Suprapubic skin (tissue), 4 donors: ENCODE measurements around the gene ZNF835. TPM values are rescaled to one million over a fixed set of nuclear protein-coding genes. Genes with fewer than 3 reads are reported as not detected.

Source experiments
- DNase-seq, 2 donors: peaks; one replicate each; pipeline ENCODE4 v3.0.0-alpha.2; 2019; ENCODE audit warnings: low spot score in 2 of 2
- H3K27ac ChIP-seq: fragments of 200-600 bp; sonication (generic); one replicate; pipeline ENCODE4 v1.5.1; 2019
- H3K27me3 ChIP-seq: fragments of 200-600 bp; sonication (generic); one replicate; pipeline ENCODE4 v1.5.1; 2019
- H3K36me3 ChIP-seq: fragments of 200-600 bp; sonication (generic); one replicate; pipeline ENCODE4 v1.5.1; 2019
- H3K4me1 ChIP-seq: fragments of 200-600 bp; sonication (generic); one replicate; pipeline ENCODE4 v1.5.1; 2019
- H3K4me3 ChIP-seq: fragments of 200-600 bp; sonication (generic); one replicate; pipeline ENCODE4 v1.5.1; 2019; ENCODE audit warnings: mild to moderate bottlenecking
- H3K9me3 ChIP-seq: fragments of 200-600 bp; sonication (generic); one replicate; pipeline ENCODE4 v1.5.1; 2019
- EP300 ChIP-seq: sonication (generic); formaldehyde crosslinking; IDR thresholded peaks from one replicate; pipeline ENCODE4 v1.6.1; 2017; ENCODE audit warnings: antibody characterized with exemption
- POLR2A ChIP-seq, 2 donors: fragments of 450-650 bp; IDR thresholded peaks; one replicate each; pipeline ENCODE4 v1.6.1; 2017; ENCODE audit warnings: antibody characterized with exemption in 2 of 2, mild to moderate bottlenecking in 2 of 2, moderate library complexity in 2 of 2
- POLR2AphosphoS5 ChIP-seq, 3 donors: sonication (generic); formaldehyde crosslinking; IDR thresholded peaks; one replicate each; pipeline ENCODE4 v1.6.1; 2017; ENCODE audit warnings: antibody characterized with exemption in 3 of 3
- WGBS: methylation state at CpG from one replicate; pipeline ENCODE4 v1.1.5; 2018; 5-methylcytosine and 5-hydroxymethylcytosine counted together
- total RNA-seq, 4 donors: library from RNA; depleted of rRNA; stranded (reverse); fragments of >200 nt; gene quantifications; one replicate each; pipeline ENCODE4 v1.1.0, GENCODE V29; 2016
- TF ChIP-seq, protein P1 (sequence below), 2 donors: fragments of 200-600 bp in 1 of 2; fragments of 450-650 bp in 1 of 2; sonication (generic) in 1 of 2; IDR thresholded peaks; one replicate each; pipeline ENCODE4 v1.5.1; 2016 to 2019; ENCODE audit warnings: antibody characterized with exemption in 2 of 2, mild to moderate bottlenecking in 1 of 2, moderate library complexity in 1 of 2

Gene ZNF835
- total RNA-seq, 4 donors from 2014 or later: 0.34 to 2.0 (median 1.5) TPM

DNA sequence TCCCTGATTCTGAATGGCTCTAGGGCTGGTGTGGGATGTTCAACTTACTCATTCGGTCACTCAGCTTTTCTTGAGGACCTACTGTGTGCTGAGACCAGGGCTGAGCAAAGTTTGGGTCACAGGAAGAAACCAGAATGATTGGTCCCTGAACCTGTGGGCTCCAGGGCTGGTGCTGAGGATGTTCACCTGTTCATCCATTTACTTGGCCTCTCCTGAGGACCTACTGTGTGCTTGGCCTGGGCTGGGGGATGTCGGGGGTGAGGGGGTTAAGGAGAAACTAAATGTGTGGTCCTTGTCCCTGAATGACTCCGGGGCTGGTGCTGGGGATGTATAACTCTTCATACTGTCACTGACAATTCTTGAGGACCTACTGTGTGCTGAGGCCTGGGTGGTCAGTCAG, 10.3 kb downstream of the ZNF835 start:
- no peaks in the 10 kb centered on the region for H3K4me1 ChIP-seq

DNA sequence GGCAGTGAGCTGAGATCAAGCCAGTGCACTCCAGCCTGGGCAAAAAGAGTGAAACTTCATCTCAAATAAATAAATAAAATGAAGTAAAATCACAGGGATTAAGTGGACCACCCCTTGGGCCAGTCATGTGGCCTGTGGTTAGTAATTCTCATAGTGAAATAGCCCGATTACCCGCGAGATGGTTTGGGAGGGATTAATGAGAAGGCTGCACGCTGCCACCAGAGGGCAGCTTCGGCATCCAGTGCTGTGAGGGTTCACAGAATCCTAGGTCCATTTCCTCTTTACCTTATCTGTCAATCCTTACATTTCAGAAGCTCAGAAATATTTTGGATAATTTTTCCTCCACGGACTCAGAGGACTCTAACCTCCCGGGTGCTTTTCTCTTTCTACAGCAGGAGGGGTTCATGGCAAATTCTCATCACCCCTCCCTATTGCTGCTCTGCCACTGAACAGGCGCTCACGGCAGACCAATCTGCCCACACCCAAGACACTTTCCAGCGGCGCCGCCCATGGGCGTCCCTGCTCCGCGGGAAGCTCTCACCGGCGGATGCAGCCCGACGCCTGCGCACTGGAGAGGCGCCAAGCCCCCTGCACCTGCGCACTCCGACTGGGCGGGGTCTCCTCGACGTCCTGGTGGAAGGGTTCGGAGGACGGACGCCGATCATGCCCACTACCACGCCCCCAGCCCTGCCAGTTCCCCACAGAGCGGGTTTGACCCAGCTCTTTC, 11.0 kb downstream of the ZNF835 start:
- Histone ChIP-seq H3K36me3 (peaks cover 18% of the 10 kb centered on the region), H3K27ac (no peak overlapping the region), H3K4me1 (no peaks in the 10 kb centered on the region), H3K27me3 (no peaks in the 10 kb centered on the region), H3K9me3 (peaks cover 13% of the 10 kb centered on the region), H3K4me3 (no peak overlapping the region)
- TF ChIP-seq, protein P1, sequence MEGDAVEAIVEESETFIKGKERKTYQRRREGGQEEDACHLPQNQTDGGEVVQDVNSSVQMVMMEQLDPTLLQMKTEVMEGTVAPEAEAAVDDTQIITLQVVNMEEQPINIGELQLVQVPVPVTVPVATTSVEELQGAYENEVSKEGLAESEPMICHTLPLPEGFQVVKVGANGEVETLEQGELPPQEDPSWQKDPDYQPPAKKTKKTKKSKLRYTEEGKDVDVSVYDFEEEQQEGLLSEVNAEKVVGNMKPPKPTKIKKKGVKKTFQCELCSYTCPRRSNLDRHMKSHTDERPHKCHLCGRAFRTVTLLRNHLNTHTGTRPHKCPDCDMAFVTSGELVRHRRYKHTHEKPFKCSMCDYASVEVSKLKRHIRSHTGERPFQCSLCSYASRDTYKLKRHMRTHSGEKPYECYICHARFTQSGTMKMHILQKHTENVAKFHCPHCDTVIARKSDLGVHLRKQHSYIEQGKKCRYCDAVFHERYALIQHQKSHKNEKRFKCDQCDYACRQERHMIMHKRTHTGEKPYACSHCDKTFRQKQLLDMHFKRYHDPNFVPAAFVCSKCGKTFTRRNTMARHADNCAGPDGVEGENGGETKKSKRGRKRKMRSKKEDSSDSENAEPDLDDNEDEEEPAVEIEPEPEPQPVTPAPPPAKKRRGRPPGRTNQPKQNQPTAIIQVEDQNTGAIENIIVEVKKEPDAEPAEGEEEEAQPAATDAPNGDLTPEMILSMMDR (IDR thresholded peaks at IDR 0.05): no peak
- TF ChIP-seq POLR2AphosphoS5 (IDR thresholded peaks at IDR 0.05) (no peak), POLR2A (IDR thresholded peaks at IDR 0.05) (no peak), EP300 (no peak)
- no peak for DNase-seq
- WGBS: 12% methylated on average over 24 of the region's 32 CpGs

More for the DNA sequence above, 10.3 kb downstream of the ZNF835 start:
- 100% methylated on average over 2 of the region's 3 CpGs for WGBS
- Histone ChIP-seq H3K9me3 (peaks cover 13% of the 10 kb centered on the region), H3K36me3 (peaks cover 18% of the 10 kb centered on the region), H3K27ac (no peak overlapping the region), H3K27me3 (no peaks in the 10 kb centered on the region), H3K4me3 (no peak overlapping the region)
- DNase-seq: no peak
- TF ChIP-seq, protein P1 (IDR thresholded peaks at IDR 0.05): no peak

DNA sequence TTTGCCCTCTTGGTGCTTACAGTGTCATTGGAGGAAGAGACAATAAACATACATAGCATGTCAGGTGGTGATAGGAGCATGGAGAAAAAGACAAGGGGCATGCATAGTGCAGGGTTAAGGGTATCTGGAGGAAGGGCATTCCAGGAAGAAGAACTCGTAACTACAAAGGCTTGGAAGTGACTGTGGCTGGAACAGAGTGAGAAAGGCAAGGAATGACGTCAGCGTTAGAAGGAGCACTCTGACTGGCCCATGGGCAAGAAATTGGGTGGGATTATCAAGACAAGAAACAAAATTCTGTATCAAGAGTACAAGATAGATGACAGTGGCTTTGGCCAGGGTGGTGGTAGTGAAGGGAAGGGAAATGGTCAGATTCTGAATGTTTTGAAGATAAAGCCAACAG, 17.4 kb downstream of the ZNF835 start:
- H3K27ac ChIP-seq: no peak overlapping the region

DNA sequence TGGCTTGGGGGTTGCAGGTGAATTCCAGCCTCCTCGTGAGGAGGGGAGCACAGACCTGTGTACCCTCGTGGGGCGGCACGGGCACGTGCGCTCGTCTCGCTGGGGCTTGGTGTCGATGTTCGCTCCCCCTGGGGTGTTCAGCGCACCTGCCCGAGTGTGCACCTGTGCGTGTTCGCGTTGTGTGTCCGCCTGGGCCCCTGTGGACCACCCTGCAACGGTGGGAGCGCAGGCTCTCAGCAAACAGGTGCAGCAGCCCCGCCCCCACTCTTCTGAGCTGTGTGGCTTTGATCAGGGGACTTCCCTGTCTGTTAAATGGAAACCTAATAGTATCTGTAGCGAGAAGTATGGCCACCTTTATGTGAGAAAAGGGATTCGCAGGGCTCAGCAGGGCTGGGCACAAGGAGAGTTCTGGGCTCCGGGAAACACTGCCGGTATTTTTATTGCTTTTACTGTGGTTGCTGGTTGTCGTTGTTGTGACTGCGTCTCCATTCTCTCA, 28.0 kb downstream of the ZNF835 start:
- TF ChIP-seq, protein P1 (IDR thresholded peaks at IDR 0.05): no peak
- TF ChIP-seq POLR2A (IDR thresholded peaks at IDR 0.05): no peak
- WGBS: 9% methylated on average over 5 of the region's 25 CpGs
- Histone ChIP-seq H3K4me3 (no peak overlapping the region), H3K9me3 (peaks cover 12% of the 10 kb centered on the region), H3K27ac (no peak overlapping the region), H3K27me3 (peaks cover 22% of the 10 kb centered on the region), H3K4me1 (no peaks in the 10 kb centered on the region), H3K36me3 (no peaks in the 10 kb centered on the region)
- peak in 1 of 2 donors; percentile 61 for DNase-seq

More for the DNA sequence above, 17.4 kb downstream of the ZNF835 start:
- 71% methylated on average over 3 of the region's 3 CpGs for WGBS
- Histone ChIP-seq H3K4me1 (no peaks in the 10 kb centered on the region), H3K27me3 (no peaks in the 10 kb centered on the region), H3K36me3 (no peaks in the 10 kb centered on the region), H3K4me3 (no peak overlapping the region), H3K9me3 (peaks cover 9% of the 10 kb centered on the region)
- TF ChIP-seq POLR2AphosphoS5 (IDR thresholded peaks at IDR 0.05) (no peak), POLR2A (IDR thresholded peaks at IDR 0.05) (no peak), EP300 (no peak)
- TF ChIP-seq, protein P1 (IDR thresholded peaks at IDR 0.05): no peak
- DNase-seq: peak in 1 of 2 donors; percentile 20

DNA sequence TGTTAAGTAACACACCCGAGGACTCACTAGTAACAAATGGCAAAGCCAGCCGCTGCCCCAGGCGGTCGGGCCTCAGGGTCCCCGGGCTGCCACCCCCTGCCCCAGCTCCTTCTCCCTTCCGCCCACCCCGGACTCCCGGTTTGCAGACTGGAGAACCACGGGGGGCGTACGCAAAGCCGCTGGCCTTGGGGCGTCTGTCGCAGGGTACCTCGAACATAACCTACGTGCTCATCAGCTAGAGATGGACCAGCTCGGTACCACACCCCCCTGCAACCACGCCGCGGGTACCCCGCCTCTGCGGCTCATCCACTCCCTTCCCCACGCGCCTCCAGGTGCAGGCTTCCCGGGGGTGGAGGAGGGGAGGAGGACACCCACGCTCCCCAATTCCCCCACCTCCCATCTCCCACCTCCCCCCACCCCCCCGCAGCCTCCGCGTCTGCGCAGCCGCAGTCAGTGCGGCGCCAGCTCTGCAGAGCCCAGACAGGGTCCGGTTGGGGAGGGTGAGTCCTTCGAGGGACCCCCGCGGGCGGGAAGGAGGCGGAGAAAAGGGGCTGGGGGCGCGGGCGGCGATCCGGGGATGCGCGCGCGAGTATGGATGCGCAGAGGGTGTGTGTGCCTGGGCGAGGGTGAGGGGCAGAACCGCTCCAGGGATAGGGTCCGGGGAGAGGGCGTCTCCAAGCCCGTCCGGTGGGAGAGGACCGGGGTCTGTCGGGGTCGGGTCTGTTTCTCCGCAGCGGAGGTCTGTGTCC, 28.7 kb downstream of the ZNF835 start, which contains the start of gene SMIM17:
Gene SMIM17 (plus strand): TSS at position 449 of the 749 bp plus-strand sequence. CDS start 2,509 bp downstream, outside the sequence.
- peak in 1 of 2 donors; percentile 23 for DNase-seq
- no peak within 1 kb of the TSS for H3K4me3 ChIP-seq

More for the DNA sequence above, 28.7 kb downstream of the ZNF835 start, which contains the start of gene SMIM17:
- H3K27ac ChIP-seq: no peak within 1 kb of the TSS
- H3K27me3 ChIP-seq: peaks cover 22% of the 10 kb centered on the region
- no peaks in the 10 kb centered on the region for H3K4me1 ChIP-seq
- no peaks in the 10 kb centered on the region for H3K36me3 ChIP-seq
- 18% methylated on average over 34 of the region's 60 CpGs for WGBS
- TF ChIP-seq POLR2A (IDR thresholded peaks at IDR 0.05) (no peak), POLR2AphosphoS5 (IDR thresholded peaks at IDR 0.05) (no peak), EP300 (no peak)
- TF ChIP-seq, protein P1 (IDR thresholded peaks at IDR 0.05): no peak
- peaks cover 17% of the 10 kb centered on the region for H3K9me3 ChIP-seq
